EH (cell line): ENCODE measurements around the gene ZRANB2.

ENCODE experiments used
- DNase-seq: peaks from one replicate; pipeline ENCODE4 v3.0.0-alpha.2; 2015; ENCODE audit warnings: low read depth

The ZRANB2 gene

DNA sequence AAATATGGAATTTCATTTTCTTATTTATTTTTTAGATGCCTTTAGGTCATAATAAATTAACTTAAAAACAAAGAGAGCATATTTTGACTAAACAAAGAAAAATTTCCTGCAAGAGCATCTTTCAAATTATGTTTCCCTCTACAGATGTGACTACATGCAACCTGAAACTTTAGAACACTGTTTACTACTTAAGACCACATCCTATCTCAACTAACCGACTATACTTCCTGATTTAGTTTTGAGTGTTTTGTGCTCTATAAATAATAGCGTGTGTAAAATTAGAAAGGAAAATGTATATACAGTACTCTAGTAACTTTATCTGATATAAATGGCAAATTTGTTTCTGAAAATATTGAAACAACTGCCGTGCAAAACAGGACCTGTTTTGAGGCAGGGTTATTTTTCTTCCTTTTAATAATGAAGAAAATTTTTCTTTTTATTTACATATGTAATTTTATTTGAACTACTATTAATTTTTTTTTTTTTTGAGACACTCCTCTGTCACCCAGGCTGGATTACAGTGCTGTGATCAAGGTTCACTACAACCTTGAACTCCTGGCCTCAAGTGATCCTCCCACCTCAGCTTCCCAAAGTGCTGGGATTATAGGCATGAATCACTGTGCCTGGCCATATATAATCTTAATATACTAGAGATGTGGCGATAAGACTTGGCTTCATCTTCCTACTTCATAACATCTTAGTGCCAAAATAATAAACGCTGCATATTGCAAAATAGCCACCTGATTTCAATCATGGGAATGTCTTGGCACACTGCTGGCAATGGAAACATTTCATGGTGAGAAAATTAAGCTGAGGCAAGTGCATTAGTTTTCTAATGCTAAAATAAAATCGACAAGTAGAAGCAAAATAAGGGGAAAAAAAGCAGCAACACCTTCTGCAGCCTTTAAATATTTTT is 12.3 kb downstream of the ZRANB2 start:
- DNase-seq = no peak

DNA sequence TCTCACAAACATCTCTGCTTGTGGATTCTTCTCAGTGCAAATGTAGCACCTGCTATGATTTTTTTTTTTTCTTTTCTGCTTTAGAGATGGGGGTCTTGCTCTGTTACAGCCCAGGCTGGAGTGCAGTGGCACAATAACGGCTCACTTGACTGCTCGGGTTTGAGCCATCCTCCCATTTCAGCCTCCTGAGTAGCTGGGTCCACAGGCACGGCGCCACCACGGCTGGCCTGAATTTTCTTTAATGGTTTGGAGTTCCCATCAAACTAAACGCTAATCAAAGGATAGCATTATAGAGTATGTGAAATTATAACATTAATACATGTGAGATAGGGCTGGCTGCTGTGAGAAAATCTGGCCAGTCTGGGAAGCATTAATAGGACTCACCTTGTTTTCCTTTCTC is 26.0 kb downstream of the ZRANB2 start:
- no peak for DNase-seq

DNA sequence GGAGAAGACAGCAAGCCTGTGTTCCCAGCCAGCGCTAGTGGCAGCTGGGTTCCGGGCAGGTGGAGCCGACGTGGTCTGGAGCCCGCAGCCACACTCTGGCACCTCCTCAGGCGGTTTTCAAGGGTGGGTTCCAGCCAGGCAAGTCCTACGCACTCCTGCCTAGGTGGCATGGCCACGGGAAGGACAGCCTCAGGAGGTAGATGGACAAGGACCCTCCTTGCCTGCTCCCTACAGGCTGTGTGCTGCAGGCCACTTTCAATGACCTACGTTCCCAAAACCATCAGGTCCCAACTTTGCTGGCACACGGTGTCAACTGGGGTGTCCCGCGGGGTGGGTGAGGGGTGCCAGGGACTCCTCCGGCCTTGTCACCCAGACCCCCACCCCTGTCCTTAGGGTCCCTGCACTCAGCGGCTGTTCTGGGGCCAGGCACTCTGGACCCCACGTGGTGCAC is 26.5 kb downstream of the ZRANB2 start:
- no peak for DNase-seq

DNA sequence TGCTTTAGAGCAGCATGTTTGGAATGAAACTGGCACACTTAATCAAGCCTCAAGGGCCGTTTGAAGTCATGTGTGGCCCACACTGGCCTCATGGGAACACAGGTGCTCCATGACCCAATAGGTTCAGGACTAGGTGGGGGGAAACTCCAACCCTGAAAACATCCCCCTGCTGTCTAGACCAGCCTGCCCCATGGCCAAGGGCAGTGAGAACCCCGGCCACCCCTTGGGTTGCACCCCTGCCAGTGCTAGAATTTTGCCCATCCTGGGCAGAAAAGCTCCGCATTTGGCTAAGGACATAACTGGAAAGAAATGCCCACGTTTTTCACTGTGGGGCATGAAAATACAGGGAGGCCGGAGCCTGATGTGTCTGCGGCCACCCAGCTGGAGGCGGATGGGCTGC is 27.1 kb downstream of the ZRANB2 start:
- DNase-seq = no peak

DNA sequence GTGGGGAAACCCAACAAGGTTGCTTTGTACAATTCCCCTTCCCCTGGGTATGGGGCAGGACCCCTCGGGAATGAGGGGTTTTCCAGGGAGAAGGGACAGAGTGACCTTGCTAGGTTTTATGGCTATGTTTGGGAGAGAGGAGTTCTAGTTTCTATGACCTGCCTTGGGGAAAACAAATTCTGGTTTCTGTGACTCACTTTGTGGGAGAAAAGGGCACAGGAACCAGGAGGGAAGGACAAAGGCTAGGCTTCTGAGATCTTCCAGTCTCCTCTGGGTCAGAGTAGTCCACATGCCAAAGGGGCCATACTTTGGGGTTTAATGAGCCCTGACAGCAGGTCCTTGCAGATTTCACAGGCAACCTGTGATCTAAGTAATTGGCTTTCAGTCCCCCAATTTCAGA is 27.7 kb downstream of the ZRANB2 start:
- DNase-seq = no peak

DNA sequence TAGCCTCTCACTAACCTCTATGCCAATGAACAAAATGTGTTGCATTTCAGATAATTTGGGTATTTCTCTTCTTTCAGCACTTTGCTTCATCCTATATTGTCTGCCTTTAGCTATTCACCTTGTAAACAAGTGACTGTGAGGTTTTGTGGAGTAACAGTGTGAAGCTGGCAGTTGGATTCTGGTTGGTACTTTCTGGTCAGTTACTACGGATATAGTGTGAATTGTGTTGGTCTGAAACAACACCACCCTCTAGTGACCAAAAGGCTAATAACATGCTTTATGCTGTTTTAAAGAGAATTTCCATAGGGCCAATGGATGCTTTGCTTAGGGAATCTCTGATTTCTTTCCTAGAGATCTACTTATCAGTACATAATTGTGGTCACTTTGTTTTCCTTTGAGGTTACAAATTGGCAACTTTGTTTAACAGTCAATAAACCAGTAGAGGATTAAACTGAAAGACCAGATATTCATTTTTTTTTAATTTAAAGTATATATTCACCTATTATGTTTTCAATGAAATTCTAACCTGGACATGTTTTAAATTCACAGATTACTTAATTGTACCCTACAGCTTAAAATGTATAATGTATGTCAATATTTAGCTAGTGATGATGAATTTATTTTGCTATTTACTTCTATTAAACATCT is 30.8 kb downstream of the ZRANB2 start:
- DNase-seq = peak; percentile 73

DNA sequence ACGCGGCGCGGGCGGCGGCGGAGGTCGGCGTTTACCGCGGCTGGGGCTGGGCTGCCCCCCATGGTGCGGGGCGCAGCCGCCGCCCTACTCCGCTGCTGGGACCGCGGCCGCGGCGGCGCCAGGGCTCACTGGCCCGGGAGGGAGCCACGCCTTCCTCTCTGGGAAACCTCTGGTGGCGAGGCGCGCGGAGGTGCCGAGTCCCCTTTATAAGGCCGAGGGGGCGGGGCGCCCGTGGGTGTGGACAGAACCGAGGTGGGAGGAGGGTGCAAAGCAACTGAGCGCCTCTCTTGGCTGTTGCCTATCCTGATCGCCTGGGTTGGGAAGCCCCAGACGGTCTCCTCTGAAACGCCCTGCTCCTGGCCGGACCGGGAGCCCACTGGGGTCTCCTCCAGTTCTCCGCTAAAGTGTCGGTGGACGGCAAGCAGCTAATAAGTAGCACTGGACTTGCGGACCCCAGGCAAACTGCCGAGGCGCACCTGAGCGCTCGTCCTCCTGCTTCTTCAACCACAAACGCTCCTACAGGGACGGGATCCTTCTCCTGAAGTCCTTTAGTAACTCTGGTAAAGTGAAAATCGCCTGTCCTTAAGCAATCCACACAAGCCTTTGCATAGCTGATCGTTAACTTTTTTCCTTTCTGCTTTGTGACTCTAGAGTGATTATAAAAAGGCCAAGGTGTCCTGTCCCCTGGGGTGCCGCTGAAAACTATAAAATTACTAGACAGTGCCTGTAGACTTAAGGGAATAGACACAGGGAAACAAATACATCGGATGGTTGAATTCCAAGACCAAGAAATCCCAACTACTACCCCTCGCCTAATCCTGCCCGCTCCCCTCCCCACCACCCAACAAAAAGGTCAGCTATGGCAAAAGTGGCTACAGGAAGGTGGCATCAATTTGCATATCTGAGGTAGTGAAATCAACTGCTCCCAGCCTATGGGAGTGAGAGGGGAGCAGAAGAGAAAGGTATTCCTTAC is 32.9 kb downstream of the ZRANB2 start, which contains the start of gene PTGER3:
PTGER3 (minus strand) TSS at position 182 of the 973 bp plus-strand sequence. CDS start 239 bp downstream, outside the sequence.
- DNase-seq = peak; percentile 37

DNA sequence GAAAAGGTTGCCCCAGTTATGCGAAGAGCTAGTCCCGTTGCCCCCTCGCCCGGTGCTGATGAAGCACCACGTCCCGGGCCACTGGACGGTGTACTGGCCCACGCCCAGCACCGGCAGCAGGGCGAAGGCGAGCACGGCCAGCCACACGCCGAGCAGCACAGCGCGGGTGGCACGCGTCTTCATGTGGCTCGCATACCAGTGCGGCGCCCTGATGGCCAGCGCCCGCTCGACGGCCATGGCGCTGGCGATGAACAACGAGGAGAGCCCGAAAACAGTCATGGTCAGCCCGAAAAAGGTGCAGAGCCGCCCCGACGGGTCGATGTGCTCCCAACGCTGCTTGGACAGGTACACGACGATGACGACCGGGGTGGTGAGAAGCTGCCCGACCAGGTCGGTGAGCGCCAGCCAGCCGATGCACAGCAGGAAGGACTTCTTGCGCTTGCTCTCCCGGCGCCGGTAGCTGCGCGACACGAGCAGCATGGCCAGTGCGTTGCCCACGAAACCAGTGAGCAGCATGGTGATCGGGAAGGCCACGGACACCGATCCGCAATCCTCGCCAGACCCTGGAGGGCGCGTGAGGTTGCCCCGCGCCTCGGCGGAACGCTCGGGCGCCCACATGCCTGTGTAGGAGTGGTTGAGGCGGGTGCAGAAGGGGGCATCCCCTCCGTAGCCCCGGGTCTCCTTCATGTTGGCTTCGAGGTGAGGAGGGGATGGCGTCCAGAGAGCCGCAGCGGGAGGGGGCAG is 33.8 kb downstream of the ZRANB2 start:
- DNase-seq = no peak

DNA sequence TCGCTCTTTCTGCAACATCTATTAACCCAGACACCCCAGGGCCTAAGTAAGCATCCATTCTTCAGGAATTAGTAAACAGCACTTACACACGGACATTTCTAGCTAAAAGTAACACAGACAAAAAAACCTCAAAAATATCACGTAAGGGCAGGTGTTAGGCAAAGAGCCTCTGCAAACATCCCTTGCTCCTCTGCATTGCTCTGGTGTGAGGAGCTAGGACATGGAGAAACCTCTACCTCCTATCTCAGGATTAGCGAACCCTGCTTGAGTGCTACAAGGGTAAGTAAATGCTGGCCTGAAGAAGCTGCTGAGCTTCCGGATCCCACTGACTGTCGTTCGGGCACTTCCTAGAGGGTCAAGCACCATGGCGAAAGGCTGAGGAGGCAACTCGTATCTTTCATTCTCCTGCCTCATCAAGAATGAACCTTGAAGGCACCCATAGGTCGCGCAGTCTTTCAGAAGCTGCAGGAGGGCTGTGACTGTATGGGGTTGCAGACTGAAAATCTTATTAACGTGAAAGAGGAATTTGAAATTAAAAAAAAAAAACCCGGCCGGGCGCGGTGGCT is 35.3 kb downstream of the ZRANB2 start:
- DNase-seq = no peak

DNA sequence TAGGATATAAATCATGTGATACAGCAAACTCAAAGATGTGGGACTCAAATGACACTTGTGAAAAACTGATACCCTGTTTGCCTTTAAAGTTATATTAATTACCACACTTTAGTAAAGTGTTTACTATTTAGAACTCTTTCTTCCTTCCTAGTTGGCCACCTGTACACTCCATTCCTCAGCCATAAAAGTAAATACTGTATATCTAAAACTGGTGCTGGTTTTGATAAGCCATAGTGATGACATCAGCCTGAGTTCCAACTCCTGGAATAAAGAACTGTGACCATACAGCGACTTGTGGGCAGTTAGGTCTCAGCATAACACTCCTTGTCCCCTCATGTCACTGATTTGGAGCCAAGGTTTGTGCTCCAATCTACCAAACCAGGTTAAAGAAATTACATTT is 36.0 kb downstream of the ZRANB2 start:
- DNase-seq = no peak

DNA sequence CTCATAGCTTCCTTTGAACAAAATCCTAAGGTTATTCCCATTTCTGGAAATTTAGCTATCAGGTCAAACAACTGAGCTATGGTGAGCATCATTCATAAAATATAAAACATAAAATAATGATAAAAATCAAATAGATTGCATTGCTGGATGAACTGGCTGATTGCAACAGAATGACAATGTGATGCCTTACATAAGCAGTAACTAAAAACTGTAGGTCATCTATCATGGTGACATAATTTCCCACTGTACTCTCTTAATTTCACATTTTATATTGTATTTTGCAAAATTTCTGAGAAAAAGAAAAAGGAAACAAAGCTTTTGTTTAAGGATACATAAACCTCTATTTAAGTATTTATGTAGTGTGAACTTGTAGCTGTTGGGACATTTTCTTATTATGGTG is 37.8 kb downstream of the ZRANB2 start:
- DNase-seq = no peak

DNA sequence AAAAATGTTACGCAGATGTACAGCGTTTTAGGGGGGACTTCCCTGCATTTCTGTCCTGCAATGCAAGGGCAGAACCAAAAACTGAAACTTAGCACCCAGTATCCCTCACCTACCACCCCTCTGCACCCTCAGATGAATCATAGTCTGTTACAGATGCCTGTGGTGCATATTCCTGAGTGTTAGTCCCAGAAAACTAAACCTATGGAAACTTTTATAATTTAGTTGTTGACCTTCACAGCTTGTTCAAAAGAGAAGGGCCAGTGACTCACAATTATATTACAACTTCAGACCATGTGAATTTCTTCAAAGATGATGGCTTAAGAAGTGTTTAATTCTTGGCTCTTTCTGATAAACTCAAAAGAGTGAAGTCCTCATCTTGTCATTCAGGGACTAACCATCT is 39.0 kb downstream of the ZRANB2 start:
- no peak for DNase-seq

DNA sequence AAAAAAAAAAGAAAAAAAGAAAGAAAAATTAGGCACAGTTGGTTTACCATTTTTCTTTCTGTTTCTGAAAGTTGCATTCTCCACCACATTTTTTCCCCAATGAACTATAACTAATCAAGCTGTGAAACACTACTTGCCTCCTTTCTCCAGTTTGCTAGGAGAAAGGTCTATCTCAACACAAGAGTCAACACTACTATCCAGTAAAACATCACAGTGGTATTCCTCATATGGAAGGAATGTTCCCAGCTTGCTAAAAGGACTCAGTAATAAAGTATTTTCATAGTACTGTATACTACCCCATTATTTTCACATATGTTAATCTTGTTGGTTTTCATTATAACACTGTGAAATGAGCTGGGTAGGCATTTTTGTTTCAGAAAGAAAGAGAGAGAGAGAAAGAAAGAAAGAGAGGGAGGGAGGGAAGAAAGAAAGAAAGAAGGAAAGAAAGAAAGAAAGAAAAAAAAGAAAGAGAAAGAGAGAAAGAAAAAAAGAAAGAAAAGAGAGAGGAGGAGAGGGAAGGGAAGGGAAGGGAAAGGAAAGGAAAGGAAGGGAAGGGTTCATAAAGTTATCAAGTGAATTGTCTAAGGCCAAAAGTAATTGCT is 41.1 kb downstream of the ZRANB2 start:
- peak; percentile 25 for DNase-seq

DNA sequence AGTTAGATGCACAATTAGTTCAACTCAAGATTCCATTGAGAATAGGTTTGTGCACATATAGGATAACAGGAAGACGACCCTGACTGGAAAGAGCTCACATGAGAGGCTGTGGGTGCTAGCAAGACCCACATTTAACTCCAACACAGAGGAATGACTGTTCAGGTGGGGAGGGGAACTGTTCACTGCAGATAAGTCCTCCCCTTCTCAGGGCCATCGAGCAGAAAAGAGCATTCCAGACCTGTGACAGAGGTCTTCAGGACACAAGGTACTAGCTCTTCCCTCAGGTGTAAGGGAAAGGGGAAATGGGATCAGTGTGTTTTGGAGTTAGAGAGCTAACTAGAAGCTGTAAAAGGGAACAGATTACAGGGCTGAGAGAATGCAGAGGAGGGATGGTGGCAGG is 41.9 kb downstream of the ZRANB2 start:
- no peak for DNase-seq

DNA sequence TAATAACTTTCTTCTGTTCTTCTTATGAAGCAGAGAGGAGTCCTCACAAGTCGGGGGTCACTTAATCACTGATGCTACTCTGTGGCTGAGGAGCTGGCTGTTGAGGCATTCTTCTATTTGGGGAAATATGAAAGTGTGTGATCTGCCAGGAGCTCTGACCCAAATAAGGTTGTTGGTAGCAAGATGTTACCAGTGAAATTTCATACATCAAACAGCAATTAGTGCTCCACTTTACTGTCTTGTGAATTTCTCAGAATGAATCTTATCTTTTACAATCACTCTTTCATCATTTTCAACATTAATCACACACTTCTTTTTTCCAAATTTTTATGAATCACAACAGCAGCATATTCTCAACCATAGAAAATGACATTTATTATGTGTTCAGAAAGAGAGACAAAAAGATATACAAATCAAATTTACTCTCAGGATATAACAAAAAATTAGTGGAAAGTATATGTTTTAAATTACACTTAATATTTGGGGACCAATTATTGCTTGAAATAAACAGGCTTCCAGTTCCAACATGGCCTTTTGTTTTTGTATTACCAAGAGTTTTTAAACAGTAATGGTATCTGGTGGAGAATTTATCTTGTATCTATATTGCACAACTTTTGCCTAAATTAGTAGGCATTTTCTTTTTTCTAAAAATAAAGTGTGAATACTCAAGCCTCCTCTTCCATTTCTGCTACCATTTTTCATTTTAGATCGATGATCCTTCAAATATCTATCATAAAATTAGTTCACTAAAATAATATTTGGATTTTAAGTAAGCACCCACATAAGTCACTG is 42.8 kb downstream of the ZRANB2 start:
- no peak for DNase-seq

DNA sequence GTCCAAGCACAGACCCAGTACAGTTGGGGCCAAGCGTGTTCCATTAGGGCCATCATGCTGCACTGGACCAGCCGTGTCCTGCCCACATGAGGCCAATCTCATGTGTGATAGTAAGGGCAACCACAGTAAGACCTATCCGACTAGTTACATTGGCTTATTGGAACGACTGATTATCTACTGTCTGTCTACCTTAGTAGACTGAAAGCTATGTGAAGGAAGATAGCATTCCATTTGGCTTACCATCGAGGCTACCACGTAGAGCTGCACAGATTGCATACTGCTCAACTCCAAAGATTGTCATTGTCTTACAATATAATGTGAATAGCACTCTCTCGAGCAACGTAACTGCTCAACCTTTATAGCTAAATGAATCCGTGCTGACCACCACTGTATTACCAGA is 43.8 kb downstream of the ZRANB2 start:
- DNase-seq = no peak

DNA sequence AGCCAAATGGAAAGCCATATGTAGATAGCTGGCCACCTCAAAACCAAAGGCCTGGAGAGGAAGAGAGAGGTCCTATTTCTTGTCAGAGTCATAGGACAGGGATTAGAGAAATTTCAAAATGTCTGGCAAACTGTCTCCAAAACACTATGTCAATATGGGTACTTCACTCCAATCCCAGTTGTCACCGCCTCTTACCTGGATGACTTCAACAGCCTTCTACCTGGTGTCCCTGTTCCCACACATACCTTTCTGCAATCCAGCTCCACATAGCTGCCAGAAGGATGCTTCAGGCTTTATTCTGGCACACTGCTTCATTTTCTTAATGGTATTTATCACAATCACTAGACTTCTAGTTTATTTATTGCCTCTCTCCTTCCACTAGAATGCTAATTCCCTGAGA is 47.7 kb downstream of the ZRANB2 start:
- DNase-seq = no peak

DNA sequence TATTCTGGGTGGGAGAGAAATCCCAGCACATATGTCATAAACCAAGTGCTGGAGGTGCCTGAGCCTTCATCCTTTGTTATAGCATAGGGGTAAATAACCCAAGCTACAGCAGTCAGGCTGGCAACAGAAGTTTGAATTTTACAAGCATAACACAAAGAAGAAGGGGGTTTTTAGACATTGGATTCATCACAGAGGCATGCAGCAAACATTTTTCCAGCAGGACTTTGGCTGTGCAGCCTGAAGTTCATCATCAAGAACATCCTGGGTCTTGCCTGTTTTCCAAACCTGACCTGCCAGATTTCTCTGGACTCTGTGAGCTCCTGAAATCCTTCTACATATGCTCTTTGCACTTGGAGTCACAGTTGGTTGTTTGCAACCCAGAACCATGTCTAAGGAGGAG is 49.4 kb downstream of the ZRANB2 start:
- peak; percentile 33 for DNase-seq

DNA sequence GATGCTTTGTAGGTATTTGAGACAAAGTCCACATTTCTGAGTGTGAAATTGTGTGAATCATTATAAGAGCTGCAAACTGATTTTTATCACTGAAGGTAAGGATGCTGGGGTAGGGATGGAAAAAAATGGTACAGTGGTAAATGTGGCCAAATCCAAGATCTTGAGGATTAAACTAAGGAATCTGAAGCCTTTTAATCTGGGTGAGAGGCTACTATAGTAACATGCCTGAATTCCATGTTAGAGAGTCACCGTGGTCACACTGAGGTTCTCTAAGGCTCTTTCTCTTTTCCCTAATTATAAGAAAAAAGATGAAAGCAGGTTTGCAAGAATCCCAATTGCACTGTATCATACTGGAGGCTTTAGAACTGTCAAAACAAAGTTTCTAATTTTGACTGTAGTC is 50.8 kb downstream of the ZRANB2 start:
- no peak for DNase-seq

DNA sequence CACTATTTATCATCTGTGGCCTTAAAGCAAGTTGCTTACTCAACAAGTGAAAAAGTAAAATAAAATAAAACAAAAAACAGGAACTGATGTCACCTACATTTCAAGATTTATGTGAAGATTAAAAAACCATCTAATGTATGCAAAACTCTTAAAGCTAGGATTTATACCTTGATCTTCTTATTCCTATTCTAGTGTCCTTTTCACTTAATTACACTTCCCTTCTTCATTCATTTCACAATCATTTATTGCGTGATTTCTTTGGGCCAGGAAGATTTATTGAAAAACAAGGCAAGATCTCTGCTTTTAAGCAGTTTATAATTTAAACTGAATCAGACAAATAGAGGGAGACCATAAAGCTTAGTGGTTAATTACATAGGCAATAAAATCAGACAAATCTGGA is 51.9 kb downstream of the ZRANB2 start:
- DNase-seq = no peak
